Natural killer cell (primary cell): ENCODE data around the gene GAMT. TPM values are rescaled to one million over a fixed set of nuclear protein-coding genes. Genes with fewer than 3 reads are reported as not detected.

ENCODE experiments used
- ATAC-seq, 3 donors: fragments of 150-1000 bp in 2 of 3; fragments of 200-7000 bp in 1 of 3; cut with Tn5 transposase; 1 replicate in 1 of 3; 2 replicates in 2 of 3; pipeline ENCODE4 v1.10.0; 2021; ENCODE audit warnings: mild to moderate bottlenecking in 2 of 3, moderate library complexity in 2 of 3
- DNase-seq, 2 donors: peaks; one replicate each; pipeline versions ENCODE4 v3.0.0 to v3.0.0-alpha.2; 2013 to 2021; ENCODE audit warnings: mixed read lengths in 1 of 2
- H3K27ac ChIP-seq: one replicate; pipeline ENCODE4 v1.5.1; 2013; ENCODE audit warnings: mild to moderate bottlenecking, low read length
- H3K27me3 ChIP-seq: one replicate; pipeline ENCODE4 v1.6.1; 2013; ENCODE audit warnings: low read length; ENCODE audit not compliant: control insufficient read depth, insufficient read depth
- H3K36me3 ChIP-seq: one replicate; pipeline ENCODE4 v1.6.1; 2013; ENCODE audit warnings: low read length; ENCODE audit not compliant: control insufficient read depth, insufficient read depth
- H3K4me1 ChIP-seq: one replicate; pipeline ENCODE4 v1.6.1; 2013; ENCODE audit warnings: low read length; ENCODE audit not compliant: control insufficient read depth, insufficient read depth
- H3K4me3 ChIP-seq: one replicate; pipeline ENCODE4 v1.5.1; 2013; ENCODE audit warnings: low read length
- H3K9me3 ChIP-seq: one replicate; pipeline ENCODE4 v1.6.1; 2013; ENCODE audit warnings: low read length; ENCODE audit not compliant: control insufficient read depth, insufficient read depth
- H3K27ac Mint-ChIP-seq, 2 donors: one replicate each; pipeline ENCODE4 v1.8.0; 2022; ENCODE audit warnings: mild to moderate bottlenecking in 2 of 2, mixed read lengths in 2 of 2, moderate library complexity in 1 of 2
- H3K27me3 Mint-ChIP-seq, 2 donors: one replicate each; pipeline ENCODE4 v1.8.0; 2022; ENCODE audit warnings: low read depth in 2 of 2, mixed read lengths in 2 of 2
- H3K36me3 Mint-ChIP-seq: one replicate; pipeline ENCODE4 v1.8.0; 2022; ENCODE audit warnings: mixed read lengths
- H3K4me1 Mint-ChIP-seq, 2 donors: one replicate each; pipeline ENCODE4 v1.8.0; 2022; ENCODE audit warnings: mixed read lengths in 2 of 2
- H3K4me3 Mint-ChIP-seq: one replicate; pipeline ENCODE4 v1.8.0; 2022; ENCODE audit warnings: mild to moderate bottlenecking, moderate library complexity, mixed read lengths
- H3K9me3 Mint-ChIP-seq, 2 donors: one replicate each; pipeline ENCODE4 v1.8.0; 2022; ENCODE audit warnings: mixed read lengths in 2 of 2
- WGBS: methylation state at CpG from one replicate; pipeline ENCODE4 v1.1.7; 2013; ENCODE audit warnings: missing lambda C conversion rate; ENCODE audit not compliant: insufficient coverage; 5-methylcytosine and 5-hydroxymethylcytosine counted together
- intact Hi-C: fragments of 100-400 bp; cut with micrococcal nuclease; formaldehyde crosslinking; loops from one replicate; pipeline ENCODE4 v1.14.2; 2022
- total RNA-seq, 4 donors: library from RNA; stranded (reverse); fragments of 120-200 nt in 1 of 4; gene quantifications; one replicate each; pipeline versions ENCODE4 v1.2.3 to v1.2.4, GENCODE V29; 2013 to 2022
- TF ChIP-seq, protein P1 (sequence below): fragments of 200-600 bp; IDR thresholded peaks from one replicate; pipeline ENCODE4 v1.8.0; 2022; ENCODE audit warnings: antibody characterized with exemption

Gene GAMT
- total RNA-seq, 3 donors from 2014 or later (not counting 1 experiment from before 2014, with no cell fraction given), result 5.1 to 7.5 (median 7.1) TPM

- Histone ChIP-seq H3K4me1 (peaks cover 31% of the 10 kb centered on the region), H3K36me3 (peaks cover 53% of the 10 kb centered on the region), H3K27me3 (no peaks in the 10 kb centered on the region), H3K4me3 (peak within 1 kb of the TSS; percentile 88), H3K9me3 (no peaks in the 10 kb centered on the region), H3K27ac (peak within 1 kb of the TSS; percentile 85)
- TF ChIP-seq, protein P1, sequence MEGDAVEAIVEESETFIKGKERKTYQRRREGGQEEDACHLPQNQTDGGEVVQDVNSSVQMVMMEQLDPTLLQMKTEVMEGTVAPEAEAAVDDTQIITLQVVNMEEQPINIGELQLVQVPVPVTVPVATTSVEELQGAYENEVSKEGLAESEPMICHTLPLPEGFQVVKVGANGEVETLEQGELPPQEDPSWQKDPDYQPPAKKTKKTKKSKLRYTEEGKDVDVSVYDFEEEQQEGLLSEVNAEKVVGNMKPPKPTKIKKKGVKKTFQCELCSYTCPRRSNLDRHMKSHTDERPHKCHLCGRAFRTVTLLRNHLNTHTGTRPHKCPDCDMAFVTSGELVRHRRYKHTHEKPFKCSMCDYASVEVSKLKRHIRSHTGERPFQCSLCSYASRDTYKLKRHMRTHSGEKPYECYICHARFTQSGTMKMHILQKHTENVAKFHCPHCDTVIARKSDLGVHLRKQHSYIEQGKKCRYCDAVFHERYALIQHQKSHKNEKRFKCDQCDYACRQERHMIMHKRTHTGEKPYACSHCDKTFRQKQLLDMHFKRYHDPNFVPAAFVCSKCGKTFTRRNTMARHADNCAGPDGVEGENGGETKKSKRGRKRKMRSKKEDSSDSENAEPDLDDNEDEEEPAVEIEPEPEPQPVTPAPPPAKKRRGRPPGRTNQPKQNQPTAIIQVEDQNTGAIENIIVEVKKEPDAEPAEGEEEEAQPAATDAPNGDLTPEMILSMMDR, result peak; percentile 92
- Mint-ChIP-seq H3K36me3 (no peaks in the 10 kb centered on the region), H3K27ac (peak within 1 kb of the TSS; percentile 91 to 100), H3K9me3 (no peaks in the 10 kb centered on the region), H3K4me1 (peaks cover 11 to 25% of the 10 kb centered on the region in 2 donors), H3K27me3 (no peaks in the 10 kb centered on the region), H3K4me3 (peak within 1 kb of the TSS; percentile 95)
- DNase-seq (peak; percentile 96 to 99), ATAC-seq (peak; percentile 88 to 97 (median 93))
- 2% methylated on average over 100 of the region's 100 CpGs for WGBS
- intact Hi-C loops, result loop anchor here (1.0 kb wide), 1 partner anchor 31 kb away; the partner anchor contains the start of gene DAZAP1
Observed at GRCh38 chr19:1438035-1438932, 36.9 kb upstream of the GAMT start, which contains the start of gene RPS15. Gene RPS15 (plus strand): TSS chr19:1438396. CDS start chr19:1438426, 30 bp downstream.

- ATAC-seq, result no peak
- DNase-seq, result no peak
- TF ChIP-seq, protein P1, result no peak
- Histone ChIP-seq H3K9me3 (no peaks in the 10 kb centered on the region), H3K27me3 (no peaks in the 10 kb centered on the region), H3K4me3 (no peak overlapping the region), H3K36me3 (peaks cover 59% of the 10 kb centered on the region), H3K4me1 (peaks cover 31% of the 10 kb centered on the region), H3K27ac (no peak overlapping the region)
- H3K27ac Mint-ChIP-seq, result peak overlapping the region; percentile 91 to 100
- no peaks in the 10 kb centered on the region for H3K27me3 Mint-ChIP-seq
- peak overlapping the region; percentile 95 for H3K4me3 Mint-ChIP-seq
- WGBS, result 80% methylated on average over 8 of the region's 8 CpGs
- H3K9me3 Mint-ChIP-seq, result no peaks in the 10 kb centered on the region
- peaks cover 11 to 25% of the 10 kb centered on the region in 2 donors for H3K4me1 Mint-ChIP-seq
- intact Hi-C loops, result loop anchor here (1.0 kb wide), 1 partner anchor 30 kb away; the partner anchor contains the start of gene DAZAP1
- H3K36me3 Mint-ChIP-seq, result no peaks in the 10 kb centered on the region
Observed at GRCh38 chr19:1437609-1438008, 36.3 kb upstream of the GAMT start.

DNA sequence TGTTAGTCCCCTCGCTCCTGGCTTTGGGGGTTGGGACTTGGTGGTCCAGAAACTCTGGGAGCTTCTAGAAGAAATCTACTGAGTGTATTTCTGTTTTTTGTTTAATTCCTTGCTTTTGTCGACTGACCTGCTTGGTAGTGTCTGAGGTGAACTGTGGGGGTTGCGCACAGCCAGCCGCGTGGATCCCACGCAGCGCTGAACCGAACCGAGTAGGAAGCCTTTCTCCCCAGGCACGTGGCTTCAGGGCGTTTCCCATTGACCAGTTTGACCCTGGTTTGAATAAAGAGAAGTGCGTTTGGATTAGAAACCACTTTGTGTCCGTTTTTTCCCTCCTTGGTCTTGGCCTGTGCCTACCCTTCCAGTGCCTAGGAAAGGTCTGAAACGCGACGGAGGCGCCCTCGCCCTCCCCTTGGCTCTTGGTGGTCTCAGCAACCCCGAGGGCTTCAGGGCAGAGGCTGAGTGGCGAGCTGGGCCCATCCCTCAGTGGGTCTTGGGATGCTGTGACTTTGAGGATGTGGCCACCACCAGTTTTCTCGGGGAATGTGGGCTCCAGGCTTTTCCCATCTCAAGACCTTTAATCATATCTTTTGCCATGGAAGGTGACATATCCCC is 34.1 kb upstream of the GAMT start:
- ATAC-seq (no peak), DNase-seq (no peak)
- no peak overlapping the region for H3K4me3 Mint-ChIP-seq
- TF ChIP-seq, protein P1, result no peak
- intact Hi-C loops, result no loop called here
- H3K27ac Mint-ChIP-seq, result peak overlapping the region in 1 of 2 donors; percentile 40
- Histone ChIP-seq H3K4me1 (peaks cover 23% of the 10 kb centered on the region), H3K4me3 (no peak overlapping the region), H3K9me3 (no peaks in the 10 kb centered on the region), H3K36me3 (peaks cover 48% of the 10 kb centered on the region), H3K27ac (no peak overlapping the region), H3K27me3 (no peaks in the 10 kb centered on the region)
- H3K36me3 Mint-ChIP-seq, result no peaks in the 10 kb centered on the region
- 92% methylated on average over 21 of the region's 21 CpGs for WGBS
- peaks cover 10 to 18% of the 10 kb centered on the region in 2 donors for H3K4me1 Mint-ChIP-seq
- H3K27me3 Mint-ChIP-seq, result no peaks in the 10 kb centered on the region
- no peaks in the 10 kb centered on the region for H3K9me3 Mint-ChIP-seq
